GM12878 (cell line): ENCODE data around the gene ASTN1. TPM values are rescaled to one million over a fixed set of nuclear protein-coding genes. Genes with fewer than 3 reads are reported as not detected.

Experiments used
- ATAC-seq: fragments of 200-7000 bp; cut with Tn5 transposase; 3 replicates; pipeline ENCODE4 v1.9.1; 2020; ENCODE audit warnings: mild to moderate bottlenecking, moderate library complexity
- BruUV-seq: library from RNA; stranded (reverse); fragments of 400-500 nt; replicated peaks from 2 replicates; lab custom pipeline; 2021; lab: Mats Ljungman, UMichigan
- CTCF ChIA-PET: fragments of 300-600 bp; sonication (Branson Sonifier 250); formaldehyde crosslinking; extraction: SDS; loops from one replicate; lab custom pipeline; 2021; ENCODE audit warnings: inconsistent platforms; lab: Yijun Ruan, JAX
- POLR2A ChIA-PET: fragments of 350-600 bp; formaldehyde crosslinking; extraction: SDS; loops from one replicate; lab custom pipeline; 2021; ENCODE audit warnings: inconsistent platforms; lab: Charles Lee
- RAD21 ChIA-PET: fragments of 300-600 bp; sonication (Branson Sonifier 250); formaldehyde crosslinking; loops from one replicate; lab custom pipeline; 2023; ENCODE audit warnings: antibody characterized with exemption; ENCODE audit not compliant: unreplicated experiment; lab: Charles Lee
- SMC1A ChIA-PET: fragments of 300-600 bp; sonication (Branson Sonifier 250); formaldehyde crosslinking; loops from one replicate; lab custom pipeline; 2023; ENCODE audit not compliant: unreplicated experiment, uncharacterized antibody; lab: Charles Lee
- DNase-seq: peaks from one replicate; pipeline ENCODE4 v3.0.0-alpha.2; 2011; ENCODE audit warnings: low read depth, low spot score
- FAIRE-seq: peaks from 3 replicates; lab custom pipeline; 2011; peaks lifted over from hg19 to GRCh38; lab: Jason Lieb, UNC
- H2AFZ ChIP-seq: 2 replicates; pipeline ENCODE4 v1.6.0; 2011; ENCODE audit warnings: low read depth, low read length, control low read depth; ENCODE audit not compliant: control insufficient read depth
- H3K27ac ChIP-seq: 2 replicates; pipeline ENCODE4 v1.5.1; 2011; ENCODE audit warnings: control low read depth; ENCODE audit not compliant: control insufficient read depth, insufficient read depth
- H3K27me3 ChIP-seq, 2 experiments: replicated peaks in 1 of 2; 2 replicates each; pipeline versions ENCODE4 v1.6.0 to v1.6.1; 2011; ENCODE audit warnings: low read length in 1 of 2; ENCODE audit not compliant: control insufficient read depth in 2 of 2, insufficient read depth in 2 of 2
- H3K36me3 ChIP-seq, 2 experiments: 2 replicates each; pipeline ENCODE4 v1.5.1; 2011; ENCODE audit warnings: low read length in 1 of 2; ENCODE audit not compliant: control insufficient read depth in 2 of 2, insufficient read depth in 2 of 2
- H3K4me1 ChIP-seq: 2 replicates; pipeline ENCODE4 v1.6.1; 2011; ENCODE audit warnings: mild to moderate bottlenecking, low read length, moderate library complexity, mixed read lengths; ENCODE audit not compliant: control insufficient read depth, insufficient read depth
- H3K4me2 ChIP-seq: 2 replicates; pipeline ENCODE4 v1.6.0; 2011; ENCODE audit warnings: control low read depth; ENCODE audit not compliant: control insufficient read depth, insufficient read depth
- H3K4me3 ChIP-seq: fragments of 200-600 bp; sonication (generic); 2 replicates; pipeline ENCODE4 v1.5.1; 2016
- H3K79me2 ChIP-seq: 2 replicates; pipeline ENCODE4 v1.6.0; 2011; ENCODE audit warnings: low read length; ENCODE audit not compliant: control insufficient read depth, insufficient read depth
- H3K9ac ChIP-seq: 2 replicates; pipeline ENCODE4 v1.8.0; 2011; ENCODE audit warnings: low read length, control low read depth, mixed read lengths; ENCODE audit not compliant: control insufficient read depth, insufficient read depth
- H3K9me3 ChIP-seq: replicated peaks from 3 replicates; pipeline ENCODE4 v1.5.1; 2011; ENCODE audit warnings: mild to moderate bottlenecking, low read length; ENCODE audit not compliant: control insufficient read depth, insufficient read depth
- H4K20me1 ChIP-seq: 2 replicates; pipeline ENCODE4 v1.6.0; 2011; ENCODE audit not compliant: control insufficient read depth, insufficient read depth
- ATF7 ChIP-seq: fragments of 450-650 bp; IDR thresholded peaks from 2 replicates; pipeline ENCODE4 v1.6.1; 2016; ENCODE audit warnings: low read depth, mild to moderate bottlenecking
- CBX3 ChIP-seq: fragments of 200-600 bp; sonication (generic); IDR thresholded peaks from 2 replicates; pipeline ENCODE4 v1.6.1; 2016; ENCODE audit warnings: low read depth, borderline replicate concordance
- CTCF ChIP-seq, 3 experiments: IDR thresholded peaks in 2 of 3; conservative IDR thresholded peaks in 1 of 3; 2 replicates each; pipeline ENCODE4 v1.5.1; 2011; ENCODE audit warnings: low read depth in 3 of 3, low read length in 3 of 3, mild to moderate bottlenecking in 3 of 3, control low read depth in 2 of 3, moderate library complexity in 2 of 3, inconsistent platforms in 1 of 3, mixed read lengths in 1 of 3; ENCODE audit not compliant: control insufficient read depth in 2 of 3, insufficient read depth in 1 of 3; ENCODE audit errors: extremely low read depth in 1 of 3
- FOXM1 ChIP-seq: IDR thresholded peaks from 2 replicates; pipeline ENCODE4 v1.6.1; 2012; ENCODE audit warnings: low read depth, mild to moderate bottlenecking, inconsistent platforms, low read length, moderate library complexity
- HDAC2 ChIP-seq: fragments of 200-600 bp; sonication (generic); IDR thresholded peaks from 2 replicates; pipeline ENCODE4 v1.6.1; 2017
- MYB ChIP-seq: fragments of 150-350 bp; IDR thresholded peaks from 2 replicates; pipeline ENCODE4 v1.6.1; 2014; ENCODE audit warnings: mild to moderate bottlenecking, low read depth, low read length, borderline replicate concordance
- NBN ChIP-seq: fragments of 450-650 bp; IDR thresholded peaks from 2 replicates; pipeline ENCODE4 v1.6.1; 2016
- PAX5 ChIP-seq: IDR thresholded peaks from 2 replicates; pipeline ENCODE4 v1.6.1; 2011; ENCODE audit warnings: low read depth, low read length, borderline replicate concordance
- RAD21 ChIP-seq: IDR thresholded peaks from 2 replicates; pipeline ENCODE4 v1.6.1; 2011; ENCODE audit warnings: mild to moderate bottlenecking, low read depth, low read length, moderate library complexity; ENCODE audit not compliant: insufficient read depth
- SMC3 ChIP-seq: IDR thresholded peaks from 2 replicates; pipeline ENCODE4 v1.6.1; 2011; ENCODE audit warnings: low read length, improper control_type of control experiment, borderline replicate concordance
- TCF7 ChIP-seq: IDR thresholded peaks from 2 replicates; pipeline ENCODE4 v1.6.1; 2014; ENCODE audit warnings: antibody characterized with exemption, borderline replicate concordance
- WGBS: methylation state at CpG from one replicate; pipeline ENCODE4 v1.1.6; 2016; ENCODE audit warnings: low lambda C conversion rate; ENCODE audit not compliant: insufficient replicate concordance, insufficient coverage; ENCODE audit errors: missing lambda C conversion rate; 5-methylcytosine and 5-hydroxymethylcytosine counted together
- in situ Hi-C: fragments of 300-500 bp; cut with MboI; formaldehyde crosslinking; loops from 9 replicates; pipeline ENCODE4 v1.14.3; 2018; ENCODE audit warnings: mixed read lengths
- intact Hi-C: fragments of 100-400 bp; cut with micrococcal nuclease; formaldehyde crosslinking; loops from one replicate; pipeline ENCODE4 v1.14.2; 2022; ENCODE audit not compliant: unreplicated experiment
- polyA plus RNA-seq, 11 experiments: library from polyadenylated mRNA; depleted of rRNA in 4 of 11; unstranded in 6 of 11; stranded (reverse) in 5 of 11; fragments of >200 nt; fragmentation: Nextera tagmentation in 4 of 11; fragmentation: Illumina TruSeq in 1 of 11; extraction: Ambion mirVana in 4 of 11; extraction: Trizol in 1 of 11; gene quantifications; 1 replicate in 1 of 11; 2 replicates in 10 of 11; pipeline versions ENCODE4 v1.2.1 to v1.2.3, GENCODE V29; 2011 to 2016; ENCODE audit warnings: inconsistent platforms in 2 of 11, missing spikeins in 2 of 11, low read depth in 1 of 11
- total RNA-seq, 4 experiments: library from RNA; depleted of rRNA in 3 of 4; stranded (reverse); fragments of >200 nt in 3 of 4; fragmentation: Illumina TruSeq in 1 of 4; extraction: Trizol in 1 of 4; gene quantifications; 2 replicates each; pipeline versions ENCODE4 v1.2.1 to v1.2.3, GENCODE V29; 2013 to 2021

Gene ASTN1
- total and polyA plus RNA-seq, 10 of the 15 experiments (the other 5 are each of a cell fraction or from before 2014, with no cell fraction given), result 0.04 TPM; not detected in 9

- H2AFZ ChIP-seq, result no peak overlapping the region
- ChIA-PET POLR2A (no interaction called here), SMC1A (no interaction called here), RAD21 (no interaction called here), CTCF (no interaction called here)
- no peak for TF ChIP-seq CBX3
- no peak for TF ChIP-seq TCF7
- no peak for TF ChIP-seq MYB
- no peak for TF ChIP-seq PAX5
- no peak for TF ChIP-seq ATF7
- TF ChIP-seq SMC3, result no peak
- no peak for TF ChIP-seq RAD21
- TF ChIP-seq FOXM1, result no peak
- no peak for TF ChIP-seq NBN
- no peak for TF ChIP-seq HDAC2
- TF ChIP-seq CTCF (IDR thresholded peaks at IDR 0.05 in 2 of 3, conservative IDR thresholded peaks at IDR 0.05 in 1 of 3; ENCODE audit: control insufficient read depth in 2 of 3, extremely low read depth in 1 of 3, insufficient read depth in 1 of 3, low read depth in 3 of 3, low read length in 3 of 3), result no peak
- H3K79me2 ChIP-seq, result no peaks in the 10 kb centered on the region
- DNase-seq, result no peak
- no peaks in the 10 kb centered on the region for H3K36me3 ChIP-seq
- no peak for FAIRE-seq
- H3K9me3 ChIP-seq, result no peaks in the 10 kb centered on the region
- intact Hi-C loops (no loop called here), in situ Hi-C loops (no loop called here)
- no peak overlapping the region for H3K27ac ChIP-seq
- H3K27me3 ChIP-seq, result no peaks in the 10 kb centered on the region
- H3K4me1 ChIP-seq, result no peaks in the 10 kb centered on the region
- BruUV-seq, result no TSS peak
- no peak overlapping the region for H3K4me3 ChIP-seq
- 0% methylated on average over 1 of the region's 1 CpG for WGBS
- H3K9ac ChIP-seq, result no peak overlapping the region
- H3K4me2 ChIP-seq, result no peak overlapping the region
- ATAC-seq, result no peak
- H4K20me1 ChIP-seq, result no peaks in the 10 kb centered on the region; the same call in 1 of the 2 replicates
Measured at GRCh38 chr1:177106196-177106595, 58.3 kb downstream of the ASTN1 start.
